ENCODE data around the gene B3GALT2.

GRCh38 chr1:193189442-193190095 lies 3.2 kb upstream of the B3GALT2 start:
- TF ChIP-seq CTCF (IDR thresholded peaks at IDR 0.05) (no peak), POLR2A (IDR thresholded peaks at IDR 0.05) (no peak)

Data from lower leg skin (tissue), 3 donors.